GM12878 (cell line): ENCODE measurements around the gene MYO3B. TPM values are rescaled to one million over a fixed set of nuclear protein-coding genes. Genes with fewer than 3 reads are reported as not detected.

ENCODE experiments used
- CBFB ChIP-seq: IDR thresholded peaks from 2 replicates; pipeline ENCODE4 v1.6.1; 2016; ENCODE audit warnings: antibody characterized with exemption, low read depth
- CBX5 ChIP-seq: sonication (generic); IDR thresholded peaks from 2 replicates; pipeline ENCODE4 v1.6.1; 2016; ENCODE audit warnings: low read depth, moderate library complexity, mild to moderate bottlenecking, inconsistent platforms
- CREM ChIP-seq: IDR thresholded peaks from 2 replicates; pipeline ENCODE4 v1.6.1; 2014; ENCODE audit warnings: antibody characterized with exemption, low read depth
- EP300 ChIP-seq, 2 experiments: fragments of 150-350 bp in 1 of 2; IDR thresholded peaks; 2 replicates each; pipeline ENCODE4 v1.6.1; 2011 to 2012; ENCODE audit warnings: low read depth in 2 of 2, low read length in 2 of 2, borderline replicate concordance in 1 of 2, improper control_type of control experiment in 1 of 2, inconsistent platforms in 1 of 2; ENCODE audit not compliant: control insufficient read depth in 1 of 2
- MEF2A ChIP-seq: IDR thresholded peaks from 2 replicates; pipeline ENCODE4 v1.6.1; 2011; ENCODE audit warnings: low read depth, mild to moderate bottlenecking, low read length, moderate library complexity; ENCODE audit not compliant: insufficient read depth
- MYB ChIP-seq: fragments of 150-350 bp; IDR thresholded peaks from 2 replicates; pipeline ENCODE4 v1.6.1; 2014; ENCODE audit warnings: mild to moderate bottlenecking, low read depth, low read length, borderline replicate concordance
- POLR2AphosphoS2 ChIP-seq: IDR thresholded peaks from 2 replicates; pipeline ENCODE4 v1.6.1; 2011; ENCODE audit warnings: low read depth, mild to moderate bottlenecking, low read length, improper control_type of control experiment, moderate library complexity
- RUNX3 ChIP-seq: IDR thresholded peaks from 2 replicates; pipeline ENCODE4 v1.6.1; 2012; ENCODE audit warnings: low read length, inconsistent platforms
- SIN3A ChIP-seq: IDR thresholded peaks from 2 replicates; pipeline ENCODE4 v1.6.1; 2012; ENCODE audit warnings: low read depth, low read length, improper control_type of control experiment
- SRF ChIP-seq, 2 experiments: IDR thresholded peaks; 2 replicates each; pipeline ENCODE4 v1.6.1; 2011; ENCODE audit warnings: low read depth in 2 of 2, low read length in 2 of 2, mild to moderate bottlenecking in 1 of 2, moderate library complexity in 1 of 2
- STAT3 ChIP-seq: IDR thresholded peaks from 2 replicates; pipeline ENCODE4 v1.6.1; 2011; ENCODE audit warnings: low read depth, low read length, improper control_type of control experiment
- SUPT20H ChIP-seq: IDR thresholded peaks from 2 replicates; pipeline ENCODE4 v1.6.1; 2011; ENCODE audit warnings: low read depth, mild to moderate bottlenecking, low read length, moderate library complexity, borderline replicate concordance; ENCODE audit not compliant: control insufficient read depth
- polyA plus RNA-seq, 11 experiments: library from polyadenylated mRNA; depleted of rRNA in 4 of 11; unstranded in 6 of 11; stranded (reverse) in 5 of 11; fragments of >200 nt; fragmentation: Nextera tagmentation in 4 of 11; fragmentation: Illumina TruSeq in 1 of 11; extraction: Ambion mirVana in 4 of 11; extraction: Trizol in 1 of 11; gene quantifications; 1 replicate in 1 of 11; 2 replicates in 10 of 11; pipeline versions ENCODE4 v1.2.1 to v1.2.3, GENCODE V29; 2011 to 2016; ENCODE audit warnings: inconsistent platforms in 2 of 11, missing spikeins in 2 of 11, low read depth in 1 of 11
- total RNA-seq, 4 experiments: library from RNA; depleted of rRNA in 3 of 4; stranded (reverse); fragments of >200 nt in 3 of 4; fragmentation: Illumina TruSeq in 1 of 4; extraction: Trizol in 1 of 4; gene quantifications; 2 replicates each; pipeline versions ENCODE4 v1.2.1 to v1.2.3, GENCODE V29; 2013 to 2021
- TF ChIP-seq, protein P1 (sequence below): fragments of 450-650 bp; IDR thresholded peaks from 2 replicates; pipeline ENCODE4 v1.6.1; 2017; ENCODE audit warnings: mild to moderate bottlenecking, moderate library complexity
- TF ChIP-seq, protein P2 (sequence below): fragments of 450-650 bp; IDR thresholded peaks from 2 replicates; pipeline ENCODE4 v1.6.1; 2018; ENCODE audit warnings: borderline replicate concordance, mild to moderate bottlenecking; ENCODE audit not compliant: partially characterized antibody
- TF ChIP-seq, protein P3 (sequence below): IDR thresholded peaks from 2 replicates; pipeline ENCODE4 v1.6.1; 2011; ENCODE audit warnings: low read depth, mild to moderate bottlenecking, low read length, moderate library complexity, borderline replicate concordance; ENCODE audit errors: extremely low read depth
- TF ChIP-seq, protein P4 (sequence below): IDR thresholded peaks from 2 replicates; pipeline ENCODE4 v1.6.1; 2012; ENCODE audit warnings: low read depth, low read length, improper control_type of control experiment
- TF ChIP-seq, protein P5 (sequence below): IDR thresholded peaks from 2 replicates; pipeline ENCODE4 v1.6.1; 2011; ENCODE audit warnings: borderline replicate concordance, low read depth, mild to moderate bottlenecking, moderate library complexity, mixed read lengths, low read length; ENCODE audit not compliant: insufficient read depth; ENCODE audit errors: extremely low read length

The MYO3B gene
- total and polyA plus RNA-seq, 10 of the 15 experiments (the other 5 are each of a cell fraction or from before 2014, with no cell fraction given): 1.1 to 7.1 (median 2.1) TPM

DNA sequence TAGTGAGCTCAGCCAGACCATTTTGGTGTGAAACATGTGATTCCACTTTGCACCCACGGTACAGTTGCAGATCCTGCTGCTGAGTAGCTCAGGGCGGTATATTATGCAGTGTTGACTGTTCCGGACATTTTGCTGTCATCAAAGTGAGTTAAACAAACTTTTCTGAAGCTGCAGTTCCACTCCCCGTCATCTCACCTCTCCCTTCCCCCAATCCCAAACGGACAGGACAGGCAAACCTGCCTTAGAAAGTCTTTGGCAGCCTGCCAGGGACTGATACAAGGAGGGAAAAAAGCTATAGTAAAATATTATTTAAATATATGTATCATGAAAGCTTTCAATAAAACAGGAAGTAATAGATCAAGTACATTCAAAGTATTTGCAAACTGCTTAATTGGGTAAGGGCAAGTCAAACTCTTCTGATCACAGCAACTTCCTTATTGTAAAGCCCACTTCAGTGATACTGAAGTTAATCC, 501.7 kb downstream of the MYO3B start (continued):
- TF ChIP-seq, protein P1, sequence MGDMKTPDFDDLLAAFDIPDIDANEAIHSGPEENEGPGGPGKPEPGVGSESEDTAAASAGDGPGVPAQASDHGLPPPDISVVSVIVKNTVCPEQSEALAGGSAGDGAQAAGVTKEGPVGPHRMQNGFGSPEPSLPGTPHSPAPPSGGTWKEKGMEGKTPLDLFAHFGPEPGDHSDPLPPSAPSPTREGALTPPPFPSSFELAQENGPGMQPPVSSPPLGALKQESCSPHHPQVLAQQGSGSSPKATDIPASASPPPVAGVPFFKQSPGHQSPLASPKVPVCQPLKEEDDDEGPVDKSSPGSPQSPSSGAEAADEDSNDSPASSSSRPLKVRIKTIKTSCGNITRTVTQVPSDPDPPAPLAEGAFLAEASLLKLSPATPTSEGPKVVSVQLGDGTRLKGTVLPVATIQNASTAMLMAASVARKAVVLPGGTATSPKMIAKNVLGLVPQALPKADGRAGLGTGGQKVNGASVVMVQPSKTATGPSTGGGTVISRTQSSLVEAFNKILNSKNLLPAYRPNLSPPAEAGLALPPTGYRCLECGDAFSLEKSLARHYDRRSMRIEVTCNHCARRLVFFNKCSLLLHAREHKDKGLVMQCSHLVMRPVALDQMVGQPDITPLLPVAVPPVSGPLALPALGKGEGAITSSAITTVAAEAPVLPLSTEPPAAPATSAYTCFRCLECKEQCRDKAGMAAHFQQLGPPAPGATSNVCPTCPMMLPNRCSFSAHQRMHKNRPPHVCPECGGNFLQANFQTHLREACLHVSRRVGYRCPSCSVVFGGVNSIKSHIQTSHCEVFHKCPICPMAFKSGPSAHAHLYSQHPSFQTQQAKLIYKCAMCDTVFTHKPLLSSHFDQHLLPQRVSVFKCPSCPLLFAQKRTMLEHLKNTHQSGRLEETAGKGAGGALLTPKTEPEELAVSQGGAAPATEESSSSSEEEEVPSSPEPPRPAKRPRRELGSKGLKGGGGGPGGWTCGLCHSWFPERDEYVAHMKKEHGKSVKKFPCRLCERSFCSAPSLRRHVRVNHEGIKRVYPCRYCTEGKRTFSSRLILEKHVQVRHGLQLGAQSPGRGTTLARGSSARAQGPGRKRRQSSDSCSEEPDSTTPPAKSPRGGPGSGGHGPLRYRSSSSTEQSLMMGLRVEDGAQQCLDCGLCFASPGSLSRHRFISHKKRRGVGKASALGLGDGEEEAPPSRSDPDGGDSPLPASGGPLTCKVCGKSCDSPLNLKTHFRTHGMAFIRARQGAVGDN: no peak
- no peak for TF ChIP-seq SRF (IDR thresholded peaks at IDR 0.05; ENCODE audit: low read depth in 2 of 2, low read length in 2 of 2)
- no peak for TF ChIP-seq CBFB
- no peak for TF ChIP-seq RUNX3
- TF ChIP-seq EP300 (IDR thresholded peaks at IDR 0.05; ENCODE audit: borderline replicate concordance in 1 of 2, control insufficient read depth in 1 of 2, low read depth in 2 of 2, low read length in 2 of 2): peak in 1 of 2 experiments; percentile 21; a peak in 1 of 4 replicates
- no peak for TF ChIP-seq SIN3A
- TF ChIP-seq, protein P2, sequence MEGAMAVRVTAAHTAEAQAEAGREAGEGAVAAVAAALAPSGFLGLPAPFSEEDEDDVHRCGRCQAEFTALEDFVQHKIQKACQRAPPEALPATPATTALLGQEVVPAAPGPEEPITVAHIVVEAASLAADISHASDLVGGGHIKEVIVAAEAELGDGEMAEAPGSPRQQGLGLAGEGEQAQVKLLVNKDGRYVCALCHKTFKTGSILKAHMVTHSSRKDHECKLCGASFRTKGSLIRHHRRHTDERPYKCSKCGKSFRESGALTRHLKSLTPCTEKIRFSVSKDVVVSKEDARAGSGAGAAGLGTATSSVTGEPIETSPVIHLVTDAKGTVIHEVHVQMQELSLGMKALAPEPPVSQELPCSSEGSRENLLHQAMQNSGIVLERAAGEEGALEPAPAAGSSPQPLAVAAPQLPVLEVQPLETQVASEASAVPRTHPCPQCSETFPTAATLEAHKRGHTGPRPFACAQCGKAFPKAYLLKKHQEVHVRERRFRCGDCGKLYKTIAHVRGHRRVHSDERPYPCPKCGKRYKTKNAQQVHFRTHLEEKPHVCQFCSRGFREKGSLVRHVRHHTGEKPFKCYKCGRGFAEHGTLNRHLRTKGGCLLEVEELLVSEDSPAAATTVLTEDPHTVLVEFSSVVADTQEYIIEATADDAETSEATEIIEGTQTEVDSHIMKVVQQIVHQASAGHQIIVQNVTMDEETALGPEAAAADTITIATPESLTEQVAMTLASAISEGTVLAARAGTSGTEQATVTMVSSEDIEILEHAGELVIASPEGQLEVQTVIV: no peak
- TF ChIP-seq SUPT20H: no peak
- TF ChIP-seq, protein P3, sequence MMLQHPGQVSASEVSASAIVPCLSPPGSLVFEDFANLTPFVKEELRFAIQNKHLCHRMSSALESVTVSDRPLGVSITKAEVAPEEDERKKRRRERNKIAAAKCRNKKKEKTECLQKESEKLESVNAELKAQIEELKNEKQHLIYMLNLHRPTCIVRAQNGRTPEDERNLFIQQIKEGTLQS: no peak
- TF ChIP-seq, protein P4, sequence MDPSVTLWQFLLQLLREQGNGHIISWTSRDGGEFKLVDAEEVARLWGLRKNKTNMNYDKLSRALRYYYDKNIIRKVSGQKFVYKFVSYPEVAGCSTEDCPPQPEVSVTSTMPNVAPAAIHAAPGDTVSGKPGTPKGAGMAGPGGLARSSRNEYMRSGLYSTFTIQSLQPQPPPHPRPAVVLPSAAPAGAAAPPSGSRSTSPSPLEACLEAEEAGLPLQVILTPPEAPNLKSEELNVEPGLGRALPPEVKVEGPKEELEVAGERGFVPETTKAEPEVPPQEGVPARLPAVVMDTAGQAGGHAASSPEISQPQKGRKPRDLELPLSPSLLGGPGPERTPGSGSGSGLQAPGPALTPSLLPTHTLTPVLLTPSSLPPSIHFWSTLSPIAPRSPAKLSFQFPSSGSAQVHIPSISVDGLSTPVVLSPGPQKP: no peak
- no peak for TF ChIP-seq MEF2A
- TF ChIP-seq POLR2AphosphoS2: no peak
- TF ChIP-seq CBX5: no peak
- no peak for TF ChIP-seq MYB
- no peak for TF ChIP-seq CREM
- no peak for TF ChIP-seq STAT3
- TF ChIP-seq, protein P5, sequence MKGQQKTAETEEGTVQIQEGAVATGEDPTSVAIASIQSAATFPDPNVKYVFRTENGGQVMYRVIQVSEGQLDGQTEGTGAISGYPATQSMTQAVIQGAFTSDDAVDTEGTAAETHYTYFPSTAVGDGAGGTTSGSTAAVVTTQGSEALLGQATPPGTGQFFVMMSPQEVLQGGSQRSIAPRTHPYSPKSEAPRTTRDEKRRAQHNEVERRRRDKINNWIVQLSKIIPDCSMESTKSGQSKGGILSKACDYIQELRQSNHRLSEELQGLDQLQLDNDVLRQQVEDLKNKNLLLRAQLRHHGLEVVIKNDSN: no peak
